Measurements from ENCODE around the gene PI4KB.
"Not testable (repeated sequence)": the region's sequence is repeated elsewhere in the genome, so short reads cannot be mapped to it uniquely, and the experiment has no call there.

The PI4KB gene

DNA sequence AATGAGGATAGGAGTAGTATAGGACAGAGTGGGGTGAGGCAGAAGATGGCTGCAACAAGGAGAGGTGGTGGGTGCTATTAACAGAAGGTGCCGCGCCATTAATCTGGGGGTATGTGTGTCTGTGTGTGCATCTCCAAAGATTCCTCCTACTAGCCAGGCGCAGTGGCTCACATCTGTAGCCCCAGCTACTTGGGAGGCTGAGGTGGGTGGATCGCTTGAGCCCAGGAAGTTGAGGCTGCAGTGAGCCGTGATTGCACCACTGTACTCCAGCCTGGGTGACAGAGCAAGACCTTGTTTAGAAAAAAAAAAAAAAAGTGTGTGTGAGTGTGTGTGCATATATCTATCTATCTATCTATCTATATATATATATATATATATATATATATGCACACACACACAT lies 51.9 kb downstream of the PI4KB start:
- DNase-seq: not testable (repeated sequence)

DNA sequence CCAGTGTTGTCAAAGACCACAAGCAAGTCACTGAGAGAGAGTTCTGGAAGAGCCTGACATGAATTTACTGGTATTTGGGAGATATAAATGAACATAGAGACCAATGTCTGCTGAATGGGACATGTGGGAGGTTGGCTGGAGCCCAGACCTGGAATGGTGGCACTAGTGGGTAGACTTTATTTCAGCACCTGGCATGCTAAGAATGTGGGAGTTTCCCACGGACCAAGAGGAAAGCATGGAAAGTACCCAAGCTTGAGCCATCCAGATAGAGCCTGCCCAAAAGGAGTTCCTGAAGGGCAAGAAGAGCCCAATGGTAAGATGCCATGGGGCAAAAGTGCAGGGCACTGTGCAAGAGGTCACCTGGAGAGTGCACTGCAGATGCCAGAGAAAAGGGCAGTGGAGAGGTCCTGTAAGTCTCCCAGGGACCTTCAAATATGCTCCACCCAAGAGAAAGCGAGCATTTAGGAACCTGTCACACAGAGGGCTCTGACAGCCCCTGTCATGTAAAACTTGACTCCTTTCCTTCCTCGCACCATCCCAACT lies 53.2 kb downstream of the PI4KB start:
- no peak for DNase-seq

DNA sequence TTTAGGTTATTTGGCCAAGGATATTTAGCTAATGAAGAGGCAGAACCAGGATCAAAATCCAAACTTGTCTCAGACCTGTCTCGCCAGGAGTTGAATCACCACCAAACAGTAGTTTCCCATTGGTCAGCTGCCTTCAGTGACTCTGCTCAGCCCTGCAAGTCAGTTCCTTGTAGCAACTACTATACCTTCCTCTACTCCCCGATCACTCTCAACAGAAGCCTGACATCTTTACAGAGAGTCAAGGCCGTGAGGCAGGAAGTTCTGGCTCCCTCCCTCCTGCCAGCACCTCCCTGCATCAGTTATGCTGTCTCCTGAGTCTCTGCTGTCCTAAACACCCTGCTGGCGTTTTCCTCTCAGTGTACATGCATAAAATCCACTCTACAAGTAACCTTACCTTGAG lies 59.5 kb downstream of the PI4KB start:
- no peak for DNase-seq

DNA sequence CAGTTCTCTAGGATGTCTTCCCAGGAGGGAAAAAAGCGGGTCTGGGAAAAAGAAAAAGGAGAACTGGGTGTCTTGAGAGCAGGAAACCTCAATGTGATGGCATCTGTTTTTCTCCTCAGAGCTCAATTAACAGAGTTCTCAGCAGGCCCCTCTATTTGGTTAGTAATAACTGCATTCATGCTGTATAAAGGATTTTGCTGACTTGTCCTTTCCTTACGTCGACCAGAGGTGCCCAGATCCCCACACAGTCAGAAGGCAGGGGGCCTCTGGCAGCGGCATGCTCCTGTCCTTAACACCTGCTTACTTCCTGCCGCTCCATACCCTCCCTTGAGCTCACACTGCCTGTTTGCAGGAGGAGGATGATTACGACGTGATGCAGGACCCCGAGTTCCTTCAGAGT lies 60.4 kb downstream of the PI4KB start:
- no peak for DNase-seq

DNA sequence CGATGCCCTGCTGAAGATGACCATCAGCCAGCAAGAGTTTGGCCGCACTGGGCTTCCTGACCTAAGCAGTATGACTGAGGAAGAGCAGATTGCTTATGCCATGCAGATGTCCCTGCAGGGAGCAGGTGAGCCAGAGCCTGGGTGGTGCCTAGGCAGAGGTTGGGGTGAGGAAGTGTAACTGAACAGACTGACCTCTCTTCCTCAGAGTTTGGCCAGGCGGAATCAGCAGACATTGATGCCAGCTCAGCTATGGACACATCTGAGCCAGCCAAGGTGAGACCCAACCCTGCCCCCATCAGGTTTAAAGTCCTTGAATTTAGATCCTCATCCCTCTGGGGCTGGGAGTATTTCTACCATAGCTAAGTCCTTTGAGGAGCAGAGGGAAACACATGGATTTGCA lies 60.9 kb downstream of the PI4KB start:
- DNase-seq: no peak

DNA sequence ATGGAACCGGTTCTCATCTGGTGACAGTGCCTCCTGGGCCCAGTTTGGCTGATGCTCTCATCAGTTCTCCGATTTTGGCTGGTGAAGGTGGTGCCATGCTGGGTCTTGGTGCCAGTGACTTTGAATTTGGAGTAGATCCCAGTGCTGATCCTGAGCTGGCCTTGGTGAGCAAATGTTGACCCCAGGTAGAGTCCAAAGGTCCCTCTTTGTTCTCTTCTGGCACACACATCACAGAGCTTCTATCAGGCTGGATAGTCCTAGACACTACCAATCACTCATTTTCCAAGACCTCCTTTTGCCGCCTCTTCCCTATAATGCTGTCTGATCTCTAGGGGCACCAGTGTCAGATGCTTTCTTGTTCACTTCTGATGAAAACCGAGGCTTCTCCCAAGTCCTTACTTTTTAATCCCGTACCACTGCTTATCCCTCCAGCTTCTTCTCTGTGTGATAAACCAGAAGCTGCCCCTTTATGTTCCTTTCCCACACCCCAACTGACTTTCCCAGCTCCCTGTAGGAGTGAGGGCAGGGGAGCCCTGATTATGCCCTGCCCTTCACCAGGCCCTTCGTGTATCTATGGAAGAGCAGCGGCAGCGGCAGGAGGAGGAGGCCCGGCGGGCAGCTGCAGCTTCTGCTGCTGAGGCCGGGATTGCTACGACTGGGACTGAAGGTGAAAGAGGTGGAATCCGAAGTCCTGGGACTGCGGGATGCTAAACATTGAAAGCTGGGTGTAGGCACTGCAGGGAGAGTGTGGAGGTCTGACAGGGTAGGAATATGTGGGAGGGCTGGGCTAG lies 61.6 kb downstream of the PI4KB start:
- no peak for DNase-seq

DNA sequence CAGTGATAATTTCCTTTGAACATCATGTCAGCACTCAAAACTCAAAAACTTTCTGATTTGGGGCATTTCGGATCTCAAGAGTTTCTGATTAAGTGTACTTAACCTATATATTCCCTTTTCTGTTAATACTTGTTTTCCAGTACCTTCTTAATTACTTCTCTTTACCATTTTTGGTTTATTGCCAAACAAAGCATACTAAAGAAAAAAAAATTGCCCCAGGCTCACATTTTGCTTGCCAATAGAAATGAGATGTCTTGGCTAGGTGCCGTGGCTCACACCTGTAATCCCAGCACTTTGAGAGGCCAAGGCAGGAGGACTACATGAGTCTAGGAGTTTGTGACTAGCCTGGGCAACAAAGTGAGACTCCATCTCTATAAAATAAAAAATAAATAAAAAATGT lies 67.9 kb downstream of the PI4KB start:
- no peak for DNase-seq

DNA sequence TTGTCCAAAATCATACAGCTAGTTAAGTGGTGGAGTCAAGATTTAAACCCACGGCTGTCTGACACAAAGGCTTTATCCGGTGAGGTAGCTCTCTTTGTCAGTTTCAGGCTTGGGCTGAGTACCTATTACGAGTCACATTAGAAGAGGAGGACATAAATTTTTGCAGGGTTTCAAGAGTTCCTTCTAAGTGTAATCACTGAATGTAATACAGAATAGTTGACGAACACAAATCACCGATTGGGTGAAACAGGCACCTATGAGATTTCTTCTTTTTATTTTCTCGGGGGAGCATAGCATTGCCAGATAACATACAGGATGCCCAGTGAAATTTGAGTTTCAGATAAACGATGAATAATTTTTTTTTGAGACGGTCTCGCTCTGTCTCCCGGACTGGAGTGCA lies 71.8 kb downstream of the PI4KB start:
- no peak for DNase-seq

DNA sequence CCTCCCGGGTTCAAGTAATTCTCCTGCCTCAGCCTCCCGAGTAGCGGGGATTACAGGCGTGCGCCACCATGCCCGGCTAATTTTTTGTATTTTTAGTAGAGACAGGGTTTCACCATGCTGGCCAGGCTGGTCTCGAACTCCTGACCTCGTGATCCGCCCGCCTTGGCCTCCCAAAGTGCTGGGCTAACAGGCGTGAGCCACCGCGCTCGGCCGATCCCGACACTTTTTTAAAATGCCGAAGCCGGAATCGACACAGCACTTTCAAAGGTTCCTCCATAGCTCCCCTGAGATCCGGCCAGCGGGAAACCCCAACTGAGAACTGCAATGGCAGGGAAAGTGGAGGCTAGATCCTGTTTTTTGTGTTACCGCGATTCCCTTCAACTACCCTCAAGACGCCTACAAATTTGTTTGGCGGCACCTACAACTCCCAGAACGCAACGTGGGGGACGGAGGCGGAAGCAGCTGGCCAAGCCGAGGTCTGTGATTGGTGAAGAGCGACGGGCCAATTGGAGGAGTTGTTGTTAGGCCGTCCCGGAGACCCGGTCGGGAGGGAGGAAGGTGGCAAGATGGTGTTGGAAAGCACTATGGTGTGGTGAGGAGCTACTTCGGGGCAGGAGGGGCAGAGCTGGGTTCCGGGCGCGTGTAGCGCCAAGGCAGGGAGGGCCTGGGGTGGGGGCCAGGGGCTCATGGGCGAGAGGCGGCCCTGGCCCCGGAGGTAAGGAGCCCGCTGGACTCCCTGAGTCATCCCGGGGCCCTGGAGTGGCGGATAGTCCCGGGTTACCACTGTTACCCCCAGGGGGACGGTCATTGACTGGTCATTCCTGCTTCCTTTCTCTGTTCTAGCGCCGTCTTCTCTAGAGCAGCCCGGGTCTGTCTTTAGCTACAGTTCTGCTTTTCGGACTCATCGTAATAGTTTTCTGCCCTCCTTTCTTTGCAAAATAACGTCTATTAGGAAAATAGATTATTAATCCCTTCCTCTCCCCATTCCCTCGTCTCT lies 72.7 kb downstream of the PI4KB start, which contains the start of gene PSMD4:
PSMD4 (plus strand) TSS at position 518 of the 997 bp plus-strand sequence; CDS start at position 567, 49 bp downstream.
- peak; percentile 93 for DNase-seq

DNA sequence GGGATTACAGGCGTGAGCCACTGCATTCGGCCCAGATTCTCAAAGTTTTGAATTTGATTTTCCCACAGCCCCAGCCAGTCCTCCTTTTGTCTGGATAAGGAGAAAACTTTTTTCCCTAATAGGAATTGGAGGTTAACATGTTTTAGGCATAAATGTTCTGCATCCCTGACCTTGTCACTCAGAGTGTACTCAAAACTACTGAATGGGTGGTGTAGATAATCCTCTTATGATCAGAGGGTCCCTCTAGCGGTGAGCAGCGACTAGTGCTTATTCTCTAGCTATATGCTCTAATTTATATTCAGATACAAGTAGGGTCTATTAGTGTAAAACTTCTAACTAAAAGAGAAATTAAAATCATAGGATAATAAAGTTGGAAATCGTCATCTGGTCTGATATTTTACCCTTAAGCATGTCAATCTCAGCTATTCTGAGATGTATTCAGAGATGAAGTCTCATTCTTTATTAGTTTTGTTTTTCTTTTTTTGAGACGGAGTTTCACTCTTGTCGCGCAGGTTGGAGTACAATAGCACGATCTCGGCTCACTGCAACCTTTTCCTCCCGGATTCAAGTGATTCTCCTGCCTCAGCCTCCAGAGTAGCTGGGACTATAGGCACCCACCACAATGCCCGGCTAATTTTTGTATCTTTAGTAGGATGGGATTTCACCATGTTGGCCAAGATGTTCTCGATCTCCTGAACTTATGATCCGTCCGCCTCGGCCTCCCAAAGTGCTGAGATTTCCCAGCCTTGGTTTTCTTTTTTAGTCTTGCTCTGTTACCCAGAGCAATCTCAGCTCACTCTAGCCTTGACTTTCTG lies 75.4 kb downstream of the PI4KB start:
- DNase-seq: peak; percentile 61

DNA sequence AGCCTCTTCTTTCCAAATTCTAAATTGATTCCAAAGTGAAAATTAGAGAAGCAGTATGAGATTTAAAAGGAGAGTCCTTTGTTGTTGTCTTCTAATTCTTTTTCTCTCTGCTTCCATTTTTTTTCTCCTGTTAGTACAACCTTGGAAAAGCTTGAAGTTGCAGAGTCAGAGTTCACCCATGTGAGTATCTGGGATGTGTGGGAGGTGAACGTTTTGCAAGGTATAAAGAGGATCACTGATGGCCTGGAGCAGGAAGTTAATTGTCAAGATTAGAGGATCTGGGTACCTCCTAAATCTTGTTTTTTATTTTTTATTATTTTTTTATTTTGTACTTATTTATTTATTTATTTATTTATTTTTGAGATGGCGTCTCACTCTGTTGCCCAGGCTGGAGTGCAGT lies 80.4 kb downstream of the PI4KB start:
- DNase-seq: no peak

DNA sequence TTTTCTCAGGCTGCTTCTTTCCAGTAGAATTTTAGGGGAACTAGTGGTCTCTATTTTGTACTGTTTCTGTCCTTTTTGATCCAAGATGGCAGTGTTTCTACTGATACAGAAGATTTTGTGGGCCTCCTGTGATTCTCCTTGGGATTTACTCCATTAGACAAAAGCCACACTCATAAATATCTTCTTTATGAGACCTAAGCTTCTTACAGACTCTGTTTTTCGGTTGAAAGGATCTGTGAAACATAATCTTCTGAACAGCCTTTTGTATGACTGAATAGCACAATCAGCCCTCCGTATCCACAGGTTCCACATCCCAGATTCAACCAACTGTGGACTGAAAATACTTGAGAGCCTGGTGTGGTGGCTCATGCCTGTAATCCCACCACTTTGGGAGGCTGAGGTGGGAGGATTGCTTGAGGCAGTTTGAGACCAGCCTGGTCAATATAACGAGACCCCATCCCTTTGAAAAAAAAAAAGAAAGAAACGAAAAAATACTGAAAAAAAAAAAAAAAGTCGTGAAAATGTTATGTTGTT lies 83.5 kb downstream of the PI4KB start:
- no peak for DNase-seq

DNA sequence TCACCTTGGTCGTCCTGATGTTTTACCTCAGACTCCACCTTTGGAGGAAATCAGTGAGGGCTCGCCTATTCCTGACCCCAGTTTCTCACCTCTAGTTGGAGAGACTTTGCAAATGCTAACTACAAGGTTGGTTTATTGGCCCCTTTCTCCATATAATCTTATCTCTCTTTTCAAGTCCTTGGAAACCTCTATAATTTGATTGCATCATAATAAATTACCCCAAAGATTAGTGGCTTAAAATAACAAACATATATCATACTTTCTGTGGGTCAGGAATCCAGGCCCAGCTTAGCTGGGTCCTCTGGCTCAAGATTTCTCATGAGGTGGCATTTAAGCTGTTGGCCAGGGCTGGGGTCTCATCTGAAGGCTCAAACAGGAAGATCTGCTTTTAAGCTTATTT lies 84.8 kb downstream of the PI4KB start:
- no peak for DNase-seq
